Measurements from ENCODE around the gene ALK.

ALK gene

DNA sequence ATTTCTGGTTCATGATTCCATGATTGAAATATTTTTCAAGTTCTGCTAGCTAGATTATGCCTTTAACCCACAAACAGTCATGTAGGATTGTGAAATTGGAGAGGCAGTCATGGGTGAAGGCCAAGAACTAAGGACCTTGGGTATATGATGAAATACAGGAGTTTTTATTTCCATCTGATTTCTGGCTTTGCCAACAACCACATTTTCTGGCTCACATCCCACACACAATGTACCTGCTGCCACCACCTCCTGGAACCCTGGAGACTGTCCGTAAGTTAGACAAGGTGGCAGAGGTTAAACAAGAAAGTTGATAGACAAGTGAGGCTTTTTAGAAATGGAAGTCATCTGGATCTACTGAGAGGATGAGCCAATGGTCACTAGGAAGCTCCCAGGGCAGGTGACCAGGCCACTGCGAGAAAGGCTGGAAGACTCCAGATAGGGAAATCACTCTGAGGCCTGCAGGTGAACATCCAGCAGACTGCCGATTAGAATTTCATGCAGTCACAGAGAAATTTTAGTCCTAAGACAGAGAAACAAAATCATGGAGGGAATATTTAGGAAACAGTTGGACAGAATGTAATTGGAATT lies 402.0 kb downstream of the ALK start:
- TF ChIP-seq, protein P1, sequence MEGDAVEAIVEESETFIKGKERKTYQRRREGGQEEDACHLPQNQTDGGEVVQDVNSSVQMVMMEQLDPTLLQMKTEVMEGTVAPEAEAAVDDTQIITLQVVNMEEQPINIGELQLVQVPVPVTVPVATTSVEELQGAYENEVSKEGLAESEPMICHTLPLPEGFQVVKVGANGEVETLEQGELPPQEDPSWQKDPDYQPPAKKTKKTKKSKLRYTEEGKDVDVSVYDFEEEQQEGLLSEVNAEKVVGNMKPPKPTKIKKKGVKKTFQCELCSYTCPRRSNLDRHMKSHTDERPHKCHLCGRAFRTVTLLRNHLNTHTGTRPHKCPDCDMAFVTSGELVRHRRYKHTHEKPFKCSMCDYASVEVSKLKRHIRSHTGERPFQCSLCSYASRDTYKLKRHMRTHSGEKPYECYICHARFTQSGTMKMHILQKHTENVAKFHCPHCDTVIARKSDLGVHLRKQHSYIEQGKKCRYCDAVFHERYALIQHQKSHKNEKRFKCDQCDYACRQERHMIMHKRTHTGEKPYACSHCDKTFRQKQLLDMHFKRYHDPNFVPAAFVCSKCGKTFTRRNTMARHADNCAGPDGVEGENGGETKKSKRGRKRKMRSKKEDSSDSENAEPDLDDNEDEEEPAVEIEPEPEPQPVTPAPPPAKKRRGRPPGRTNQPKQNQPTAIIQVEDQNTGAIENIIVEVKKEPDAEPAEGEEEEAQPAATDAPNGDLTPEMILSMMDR (IDR thresholded peaks at IDR 0.05), result no peak
- no peak for TF ChIP-seq ZFX (IDR thresholded peaks at IDR 0.05; ENCODE audit: borderline replicate concordance)
- no peak overlapping the region for H3K27ac ChIP-seq

DNA sequence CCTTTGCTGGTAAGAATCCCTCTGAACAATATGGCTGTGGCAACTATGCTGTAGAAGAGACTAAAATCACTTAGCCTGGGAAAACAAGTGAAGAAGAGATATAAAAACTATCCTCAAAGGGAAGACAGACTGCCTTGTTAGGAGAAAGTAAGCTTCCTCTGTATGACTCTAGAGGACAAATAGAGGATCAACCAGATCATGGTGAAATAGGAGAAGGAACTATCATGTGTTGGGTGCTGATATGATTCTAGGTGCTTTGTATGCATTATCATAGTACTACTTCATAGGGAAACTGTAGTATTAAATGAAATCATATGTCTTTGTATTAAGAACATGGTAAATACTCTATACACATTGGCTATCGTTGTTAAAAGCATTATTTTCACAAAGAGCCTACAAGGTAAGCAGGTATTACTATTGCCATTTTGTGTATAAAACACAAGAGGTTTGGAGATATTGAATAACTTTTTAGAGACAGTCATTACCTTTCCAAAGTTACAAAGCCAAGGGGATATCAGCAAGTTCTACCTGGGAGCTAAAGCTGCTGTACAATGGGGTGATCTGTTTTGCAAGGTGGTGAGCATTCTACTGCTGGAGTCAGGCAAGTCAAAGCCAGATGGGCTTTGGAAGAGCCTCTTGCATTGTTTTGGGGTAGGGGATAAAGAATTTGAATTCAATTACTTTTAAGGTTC lies 402.6 kb downstream of the ALK start:
- H3K27ac ChIP-seq, result no peak overlapping the region
- TF ChIP-seq, protein P1 (IDR thresholded peaks at IDR 0.05), result no peak
- no peak for TF ChIP-seq ZFX (IDR thresholded peaks at IDR 0.05; ENCODE audit: borderline replicate concordance)

DNA sequence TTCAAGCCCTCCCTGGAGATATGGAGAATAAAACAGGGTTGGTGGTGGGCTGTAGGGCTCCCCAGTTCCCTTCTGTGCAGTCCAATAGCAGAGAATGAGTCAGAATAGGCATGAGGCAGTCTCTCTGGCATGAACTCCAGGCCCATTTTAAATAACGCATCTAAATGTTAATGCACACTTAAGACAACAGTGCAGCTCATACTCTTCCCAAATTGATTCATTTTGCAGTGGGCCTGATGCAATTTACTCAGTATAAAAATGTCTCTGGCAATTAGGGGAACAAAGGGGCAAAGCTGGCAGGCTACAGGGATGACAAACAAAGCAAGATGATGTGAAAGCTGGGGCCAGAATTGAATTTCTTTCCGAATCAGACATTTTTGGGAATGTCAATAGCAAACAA lies 403.4 kb downstream of the ALK start:
- TF ChIP-seq, protein P1 (IDR thresholded peaks at IDR 0.05), result no peak
- no peak for TF ChIP-seq ZFX (IDR thresholded peaks at IDR 0.05; ENCODE audit: borderline replicate concordance)
- no peak overlapping the region for H3K27ac ChIP-seq

DNA sequence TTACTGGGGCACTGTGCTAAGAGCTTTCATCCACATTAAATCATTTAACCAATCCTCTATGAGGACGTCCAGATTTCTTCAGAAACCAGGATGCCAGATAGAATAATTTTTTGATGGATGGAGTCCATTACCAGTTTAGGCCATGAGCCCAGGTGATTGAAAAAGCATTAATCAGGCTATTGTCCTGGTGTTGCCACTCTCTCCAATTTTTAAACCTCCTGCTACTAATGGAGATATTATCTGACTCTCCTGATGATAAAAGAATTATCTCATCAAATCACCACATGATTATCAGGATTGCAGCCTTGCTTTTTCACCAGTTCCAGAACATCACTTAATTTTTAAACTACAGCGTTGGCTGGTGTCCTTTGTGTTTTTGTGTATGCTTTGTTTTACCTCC lies 404.0 kb downstream of the ALK start:
- H3K27ac ChIP-seq, result no peak overlapping the region

DNA sequence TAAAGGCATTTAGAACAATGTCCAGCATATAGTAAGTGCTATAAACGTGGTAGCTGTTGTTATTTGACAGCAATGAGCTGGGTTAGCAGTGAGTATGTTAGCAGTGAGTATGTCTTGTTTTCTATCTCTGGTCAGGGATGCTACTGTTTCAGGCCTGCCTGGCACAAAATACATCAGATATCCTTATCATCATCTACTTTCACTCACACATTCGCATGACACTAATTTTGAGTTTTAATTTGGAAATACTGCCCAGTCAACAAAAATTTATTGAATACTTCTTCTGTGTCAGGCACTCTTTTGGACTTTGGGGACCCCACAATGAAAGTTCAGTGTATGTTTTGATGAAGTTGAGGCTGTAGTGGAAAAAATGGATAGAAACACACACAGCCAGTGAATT lies 404.6 kb downstream of the ALK start:
- no peak for TF ChIP-seq ZFX (IDR thresholded peaks at IDR 0.05; ENCODE audit: borderline replicate concordance)
- TF ChIP-seq, protein P1 (IDR thresholded peaks at IDR 0.05), result no peak
- H3K27ac ChIP-seq, result no peak overlapping the region

More for the DNA sequence above, 404.0 kb downstream of the ALK start:
- TF ChIP-seq ZFX (IDR thresholded peaks at IDR 0.05; ENCODE audit: borderline replicate concordance), result no peak
- TF ChIP-seq, protein P1 (IDR thresholded peaks at IDR 0.05), result no peak

DNA sequence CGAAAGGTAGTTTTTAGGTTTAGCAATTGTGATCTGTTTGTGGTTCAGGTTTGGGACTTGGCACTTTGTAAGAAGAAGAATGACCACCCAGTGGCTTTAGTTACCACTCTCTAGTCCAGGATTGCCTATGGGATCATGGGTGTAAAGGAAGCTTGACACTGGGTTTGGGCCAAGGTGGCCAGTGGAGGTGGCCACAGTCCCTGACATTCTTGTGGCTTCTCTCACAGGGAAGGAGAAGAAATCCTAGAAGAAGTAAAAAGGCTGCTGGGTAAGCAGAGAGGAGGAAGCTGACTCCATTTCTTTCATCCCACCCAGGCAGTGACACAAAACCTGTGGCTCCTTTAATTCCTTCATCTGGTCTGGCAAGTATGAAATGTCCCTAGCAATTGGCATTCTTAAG lies 411.5 kb downstream of the ALK start:
- H3K27ac ChIP-seq, result no peak overlapping the region
- no peak for TF ChIP-seq ZFX (IDR thresholded peaks at IDR 0.05; ENCODE audit: borderline replicate concordance)
- TF ChIP-seq, protein P1 (IDR thresholded peaks at IDR 0.05), result no peak

DNA sequence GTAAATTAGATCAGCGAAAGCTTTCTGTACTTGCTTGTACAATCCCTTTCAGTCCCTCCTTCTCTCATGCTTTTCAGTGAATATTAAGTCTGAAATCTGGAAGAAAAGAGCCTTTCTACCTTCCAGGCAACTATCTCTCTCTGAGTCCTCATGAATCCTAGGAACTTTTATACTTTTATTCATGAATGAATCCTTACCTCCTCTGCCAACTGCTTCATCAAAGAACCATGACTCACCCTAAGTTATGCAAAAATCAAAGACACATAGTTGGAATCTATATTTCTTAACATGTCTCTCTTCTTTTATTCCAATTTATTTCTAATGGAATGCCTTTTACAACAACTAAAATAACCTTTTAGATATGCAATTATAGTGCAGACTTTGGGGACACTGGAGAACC lies 412.0 kb downstream of the ALK start:
- H3K27ac ChIP-seq, result no peak overlapping the region
- TF ChIP-seq ZFX (IDR thresholded peaks at IDR 0.05; ENCODE audit: borderline replicate concordance), result no peak
- TF ChIP-seq, protein P1 (IDR thresholded peaks at IDR 0.05), result no peak

Data from 22Rv1 (cell line).